ENCODE data around the gene PPM1E.
A peak's percentile ranks its signal among the peaks of the same experiment; 100 is the strongest.
"Not testable (repeated sequence)": the region's sequence is repeated elsewhere in the genome, so short reads cannot be mapped to it uniquely, and the experiment has no call there.

PPM1E gene

GRCh38 chr17:58957725-58958073, 202.0 kb downstream of the PPM1E start:
- not testable (repeated sequence) for DNase-seq

DNA sequence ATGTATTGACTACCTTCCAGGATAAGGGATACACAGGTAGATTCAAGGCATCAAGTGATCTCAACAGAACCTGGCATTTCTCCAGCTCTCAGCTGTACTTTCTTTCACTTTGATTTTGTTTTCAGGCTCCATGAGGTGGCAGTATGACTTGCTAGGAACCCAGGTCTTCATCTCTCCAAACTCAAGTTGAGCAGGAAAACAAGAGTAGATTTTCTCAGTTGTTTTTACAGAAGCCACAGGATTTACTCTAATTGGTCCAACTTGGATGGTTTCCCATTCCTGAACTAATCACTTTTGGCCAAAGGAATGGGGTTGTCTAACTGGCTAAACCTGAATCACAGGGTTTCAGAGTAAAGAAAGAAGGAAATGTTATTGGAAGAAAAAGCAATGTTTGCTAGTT, 204.4 kb downstream of the PPM1E start:
- peak; percentile 62 for DNase-seq

DNA sequence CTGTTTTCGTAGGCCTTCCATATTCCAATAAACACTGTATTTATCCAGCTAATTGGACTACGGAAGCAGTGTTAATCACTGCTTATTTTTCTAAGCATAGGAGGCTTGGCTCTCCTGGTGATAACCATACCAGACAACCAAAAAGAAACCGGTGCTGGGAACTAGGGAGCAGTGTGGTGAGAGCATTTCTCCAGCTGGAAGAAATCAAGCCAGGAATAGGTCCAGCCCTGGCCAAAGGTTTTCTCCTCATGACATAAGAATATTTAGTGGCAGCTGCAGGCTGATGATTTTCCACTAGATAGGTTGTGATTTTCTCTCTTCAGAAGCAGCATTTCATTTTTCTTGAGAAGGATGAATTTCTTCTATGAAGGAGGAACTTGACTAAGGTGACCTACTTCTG, 209.6 kb downstream of the PPM1E start:
- no peak for DNase-seq

- DNase-seq: no peak
These were observed 210.6 kb downstream of the PPM1E start for GRCh38 chr17:58966208-58966607.

DNA sequence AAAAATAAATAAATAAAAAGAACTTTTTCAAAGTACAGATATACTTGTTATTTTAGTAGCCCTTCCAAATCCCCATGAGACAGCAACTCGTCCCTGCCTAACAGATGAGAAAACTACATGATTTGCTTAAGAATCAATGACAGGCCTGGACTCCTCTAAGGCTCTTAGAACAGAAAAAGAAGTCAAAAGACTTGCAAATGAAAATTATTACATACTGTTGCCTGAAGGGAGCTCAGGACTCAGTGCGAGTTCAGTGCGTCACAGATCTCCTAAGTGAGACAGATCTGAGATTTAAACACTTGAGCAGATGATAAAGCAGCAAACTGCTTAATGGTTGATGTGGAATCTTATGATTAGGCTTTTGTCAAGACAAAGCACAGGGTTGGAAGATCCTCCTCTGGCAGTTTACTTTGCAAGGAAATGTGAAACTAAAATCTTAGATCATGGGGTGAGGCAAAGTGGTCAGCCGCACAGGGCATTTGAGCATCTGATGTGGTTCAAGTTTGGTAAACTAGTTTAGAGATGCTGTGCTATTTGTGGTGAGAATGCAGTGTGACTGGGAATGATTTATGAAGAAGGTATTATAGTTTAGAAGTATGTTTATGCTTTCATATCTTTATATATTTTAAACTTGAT, 212.9 kb downstream of the PPM1E start:
- no peak for DNase-seq

DNA sequence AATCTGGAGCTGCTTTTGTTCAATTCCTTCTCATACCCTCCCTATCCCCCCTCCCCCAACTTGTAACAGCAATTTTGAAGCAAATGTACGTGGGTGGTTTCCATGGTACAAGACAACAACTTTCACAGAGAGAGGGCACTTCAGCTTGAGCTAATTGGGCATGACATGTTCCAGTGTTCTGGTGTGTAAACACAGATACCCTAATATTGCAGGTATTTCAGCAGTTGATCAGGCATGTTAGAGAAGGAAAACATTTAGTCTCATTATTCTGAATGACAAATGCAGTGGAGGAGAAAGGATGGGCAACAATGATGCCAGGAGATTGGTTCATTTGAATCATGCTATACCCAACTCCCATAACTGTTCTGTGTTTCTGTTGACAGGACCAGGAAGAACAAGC, 213.5 kb downstream of the PPM1E start:
- no peak for DNase-seq

DNA sequence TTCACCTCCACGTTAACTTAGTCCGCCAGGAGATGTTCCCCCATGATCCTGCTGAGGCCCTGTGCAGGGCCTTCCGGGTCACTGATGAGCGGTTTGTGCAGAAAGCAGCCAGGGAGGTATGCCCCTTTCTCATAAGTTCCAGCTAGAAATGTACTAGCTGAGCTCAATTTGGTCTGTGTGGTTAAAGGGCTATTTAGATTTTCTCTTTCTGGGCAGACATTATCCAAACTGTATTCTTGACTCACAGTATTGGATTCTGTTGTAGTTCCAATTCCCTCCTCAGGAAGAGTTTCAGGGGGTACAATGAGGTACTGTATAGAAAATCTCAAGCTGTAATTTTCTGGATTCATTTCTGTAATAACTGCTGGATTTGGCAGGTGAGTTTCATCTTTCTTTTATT, 214.0 kb downstream of the PPM1E start:
- no peak for DNase-seq

DNA sequence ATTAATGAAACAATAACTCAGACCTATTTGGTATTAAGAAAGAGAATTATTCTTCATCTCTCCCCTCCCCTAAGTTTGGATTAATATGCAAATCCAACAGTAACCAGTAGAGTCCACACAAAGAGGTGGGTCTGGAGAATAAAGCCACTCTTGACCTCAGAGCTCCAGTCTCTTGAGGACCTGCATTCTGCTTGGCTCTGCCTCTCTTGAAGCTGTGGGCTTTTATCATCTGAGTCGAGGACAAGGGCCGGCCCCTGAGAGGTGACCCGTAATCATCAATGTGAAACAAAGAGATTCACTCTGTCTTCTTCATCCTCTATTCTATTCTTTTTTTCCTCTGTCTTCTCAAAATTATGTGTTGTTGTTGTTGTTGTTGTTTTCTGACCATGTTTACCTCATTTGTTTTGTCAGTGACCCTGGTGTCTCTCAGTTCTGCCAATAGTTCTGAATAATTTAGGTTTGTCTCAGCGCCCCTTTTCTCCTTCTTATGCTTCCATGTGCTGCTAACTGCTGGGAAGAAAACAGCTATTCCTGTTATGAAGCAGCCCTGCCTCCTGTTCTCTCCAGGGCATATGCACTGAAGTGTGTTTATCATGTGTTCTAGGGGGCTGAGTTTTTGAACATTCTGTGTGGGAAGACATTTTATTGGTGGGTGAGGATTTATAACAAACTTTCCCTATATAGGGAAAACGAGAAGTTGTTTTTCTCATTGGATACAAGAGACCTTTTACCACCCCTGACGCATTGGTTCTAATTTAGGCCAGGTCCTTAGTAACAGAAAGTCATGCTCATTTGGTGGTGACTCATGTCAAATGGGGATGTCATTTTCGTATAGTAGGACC, 215.2 kb downstream of the PPM1E start:
- peak; percentile 26 for DNase-seq

DNA sequence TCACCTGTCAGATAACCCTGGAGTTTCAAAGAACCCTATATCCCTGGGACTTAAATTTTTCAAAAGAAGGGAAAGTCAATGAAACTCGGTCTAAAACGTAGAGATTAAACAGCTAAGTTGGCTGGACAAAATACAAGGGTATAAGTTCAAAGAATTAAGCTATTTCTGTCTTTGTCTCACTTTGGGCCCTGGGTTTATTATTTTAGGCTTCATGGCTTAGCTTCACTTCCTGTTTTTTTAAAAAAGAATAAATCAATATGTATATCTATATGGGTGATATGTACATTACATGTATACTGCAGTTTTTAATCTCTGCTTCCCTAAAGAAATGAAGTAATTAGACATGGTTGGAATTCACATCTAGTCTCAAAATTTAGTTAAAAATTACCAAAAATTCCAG, 218.7 kb downstream of the PPM1E start:
- DNase-seq: no peak

DNA sequence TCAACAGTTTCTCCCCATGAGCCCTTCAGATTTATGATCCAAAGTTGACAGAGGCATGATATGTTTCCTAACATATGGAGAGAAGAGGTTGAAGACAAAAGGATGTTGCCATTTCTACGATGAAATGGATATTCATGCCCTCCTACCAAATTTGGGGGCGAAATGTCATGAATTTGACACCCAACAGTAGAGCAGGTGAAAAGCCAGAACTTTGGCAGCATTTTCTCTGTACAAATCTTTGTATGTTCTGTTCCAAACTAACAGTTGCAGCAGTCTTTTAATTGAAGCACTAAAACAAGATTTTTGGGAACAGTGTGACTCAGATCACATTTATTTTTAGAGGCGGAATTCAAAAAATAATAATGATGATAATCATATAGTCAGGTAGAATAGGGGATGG, 220.9 kb downstream of the PPM1E start:
- DNase-seq: no peak

DNA sequence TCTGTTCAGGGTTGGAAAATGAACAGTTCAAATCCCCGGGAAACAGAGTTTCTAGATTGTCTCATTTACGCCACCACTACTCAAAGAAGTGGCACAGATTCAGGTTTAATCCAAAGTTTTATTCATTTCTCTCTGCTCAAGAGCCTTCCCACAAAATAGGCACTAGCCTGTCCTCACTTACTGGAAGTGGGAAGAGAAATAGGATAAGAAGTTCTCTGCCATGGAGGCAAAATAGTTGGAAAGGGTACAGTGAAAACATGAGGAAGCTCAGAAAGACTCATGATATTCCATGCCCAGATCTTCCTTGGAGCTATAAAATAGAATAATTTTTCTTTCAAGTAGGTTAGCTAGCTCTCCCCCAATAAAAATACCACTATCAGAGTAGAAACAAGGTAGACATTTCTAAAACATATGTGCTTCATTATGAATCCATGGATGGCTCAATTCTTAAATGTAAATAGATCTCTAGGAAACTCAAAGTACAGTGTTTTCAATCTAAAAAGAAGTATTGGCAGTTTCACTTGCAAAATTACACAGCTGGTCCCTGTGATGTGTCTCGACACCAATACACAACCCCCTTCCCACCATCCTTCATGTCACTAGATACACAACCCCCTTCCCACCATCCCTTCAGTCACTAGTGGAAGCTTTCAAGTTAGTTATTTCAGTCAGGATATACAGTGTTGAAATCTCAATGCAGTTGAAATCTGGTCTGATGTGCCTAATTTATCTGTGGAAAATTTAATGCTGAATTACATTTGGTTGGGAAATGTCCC, 225.2 kb downstream of the PPM1E start:
- no peak for DNase-seq

DNA sequence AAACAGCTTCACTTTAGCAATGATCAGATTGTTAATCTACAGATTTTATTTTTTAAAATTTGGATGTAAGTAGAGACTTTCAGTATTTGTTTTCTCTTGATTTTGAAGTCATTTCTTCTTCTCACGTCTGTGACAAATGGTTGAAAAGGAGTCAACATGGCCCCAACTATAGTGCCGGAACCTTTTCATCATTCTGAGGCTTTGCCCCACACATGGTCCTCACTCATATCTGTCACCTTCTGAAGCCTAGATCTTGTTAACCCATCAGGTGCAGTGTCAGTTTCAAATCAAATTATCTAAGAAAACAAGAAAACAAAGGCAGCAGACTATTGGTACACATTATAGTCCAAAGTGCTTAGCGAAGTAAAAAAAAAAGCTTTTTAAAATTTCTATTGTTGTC, 227.0 kb downstream of the PPM1E start:
- DNase-seq: no peak

- no peak for DNase-seq
These were observed 229.7 kb downstream of the PPM1E start for GRCh38 chr17:58985367-58985766.

DNA sequence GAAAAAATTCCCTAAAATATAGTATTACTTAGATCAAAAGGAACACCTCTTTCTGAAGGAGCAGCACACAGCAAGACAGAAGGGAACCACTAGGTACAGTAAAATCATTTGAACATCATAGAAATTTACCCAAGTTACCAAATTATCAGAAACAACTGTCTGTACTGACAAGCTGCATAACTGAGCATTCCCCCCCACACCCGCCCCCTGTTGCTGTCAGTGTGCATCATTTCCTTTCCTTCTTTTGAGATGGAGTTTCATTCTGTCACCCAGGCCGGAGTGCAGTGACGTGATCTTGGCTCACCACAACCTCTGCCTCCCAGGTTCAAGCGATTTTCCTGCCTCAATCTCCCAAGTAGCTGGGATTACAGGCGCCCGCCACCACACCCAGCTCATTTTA, 230.3 kb downstream of the PPM1E start:
- peak; percentile 36 for DNase-seq

DNA sequence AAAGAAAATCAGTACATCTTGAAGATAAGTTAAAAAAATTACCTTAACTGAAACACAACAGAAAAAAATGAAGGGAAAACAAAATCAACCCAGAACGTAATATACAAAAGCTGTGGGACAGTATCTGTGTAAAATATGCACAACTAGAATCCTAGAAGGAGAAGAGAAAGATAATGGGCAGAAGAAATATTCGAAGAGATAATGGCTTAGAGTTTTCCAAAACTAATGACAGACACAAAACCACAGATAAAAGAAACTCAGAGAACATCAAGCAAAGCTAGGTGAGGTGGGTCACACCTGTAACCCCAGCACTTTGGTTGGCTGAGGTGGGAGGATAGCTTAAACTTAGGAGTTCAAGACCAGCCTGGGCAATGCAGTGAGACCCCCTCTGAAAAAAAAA, 234.0 kb downstream of the PPM1E start:
- DNase-seq: no peak

DNA sequence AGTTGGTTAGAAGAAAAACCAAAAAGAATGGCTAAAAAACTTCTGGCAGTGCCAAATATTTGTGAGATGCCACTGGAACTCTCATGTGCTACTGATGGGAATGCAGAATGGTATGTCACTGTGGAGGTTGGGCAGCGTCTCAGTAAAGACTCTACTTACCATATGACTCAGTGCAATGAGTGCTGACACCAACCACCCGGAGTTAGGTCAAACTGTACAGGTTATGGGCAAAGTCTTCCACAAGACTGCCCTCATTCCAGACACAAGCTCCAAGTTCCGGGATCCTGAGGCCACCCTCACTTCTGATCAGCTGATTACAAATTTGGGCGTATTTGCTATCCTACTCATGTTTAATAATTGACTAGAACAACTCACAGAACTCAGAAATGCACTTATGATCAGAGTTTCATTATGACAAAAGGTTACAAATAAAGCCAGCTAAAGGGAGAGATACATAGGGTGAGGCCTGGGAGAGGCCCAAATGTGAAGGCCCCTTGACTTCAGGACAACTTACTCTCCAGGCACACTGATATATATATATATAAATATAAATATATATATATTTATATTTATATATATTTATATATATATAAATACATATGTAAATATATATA, 236.2 kb downstream of the PPM1E start:
- peak; percentile 91 for DNase-seq

DNA sequence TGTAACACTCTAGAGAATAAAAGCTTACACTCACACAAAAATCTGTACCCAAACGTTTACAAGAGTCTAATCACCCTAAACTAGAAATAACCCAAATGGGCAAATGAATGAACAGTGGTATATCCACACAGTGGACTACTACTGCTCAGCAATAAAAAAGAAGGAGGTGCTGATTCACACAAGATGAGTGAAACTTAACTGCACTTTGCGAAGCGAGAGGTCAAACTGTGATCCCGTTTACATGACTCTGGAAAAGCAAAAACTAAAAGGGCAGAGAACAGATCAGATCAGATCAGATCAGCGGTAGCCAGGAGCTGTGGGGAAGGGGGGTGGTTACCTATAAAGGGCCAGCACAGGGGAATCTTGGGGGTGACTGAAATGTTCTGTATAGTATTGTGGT, 237.7 kb downstream of the PPM1E start:
- DNase-seq: no peak

DNA sequence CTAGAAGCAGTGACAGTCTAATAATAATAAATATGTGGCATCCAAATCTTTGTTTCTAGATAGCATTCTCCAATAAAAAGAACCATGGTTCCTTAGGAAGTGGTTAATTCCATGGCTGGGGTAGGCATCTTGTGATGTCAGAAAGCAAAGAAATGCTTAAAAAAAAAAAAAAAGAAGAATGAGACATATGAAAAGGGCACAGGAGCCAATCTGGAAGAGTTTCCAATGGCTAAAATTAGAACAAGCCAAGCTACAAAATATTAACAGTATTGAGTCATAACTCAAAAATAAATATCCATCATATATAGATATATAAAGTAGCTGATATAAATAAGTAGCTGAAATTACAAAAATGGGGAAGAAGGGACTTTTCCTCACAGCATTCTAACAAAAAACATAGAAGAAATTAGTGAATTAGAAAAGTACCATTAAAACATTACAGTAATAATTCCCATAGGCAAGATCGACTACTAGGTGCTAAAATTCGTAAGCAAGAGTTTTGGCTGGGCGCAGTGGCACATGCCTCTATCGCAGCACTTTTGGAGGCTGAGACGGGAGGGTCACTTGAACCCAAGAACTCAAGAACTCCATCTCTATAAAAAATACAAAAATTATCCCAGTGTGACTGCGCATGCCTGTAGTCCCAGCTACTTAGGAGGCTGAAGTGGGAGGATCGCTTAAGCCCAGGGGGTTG, 239.7 kb downstream of the PPM1E start:
- peak; percentile 87 for DNase-seq

GRCh38 chr17:58996968-58997367, 241.3 kb downstream of the PPM1E start:
- no peak for DNase-seq

DNA sequence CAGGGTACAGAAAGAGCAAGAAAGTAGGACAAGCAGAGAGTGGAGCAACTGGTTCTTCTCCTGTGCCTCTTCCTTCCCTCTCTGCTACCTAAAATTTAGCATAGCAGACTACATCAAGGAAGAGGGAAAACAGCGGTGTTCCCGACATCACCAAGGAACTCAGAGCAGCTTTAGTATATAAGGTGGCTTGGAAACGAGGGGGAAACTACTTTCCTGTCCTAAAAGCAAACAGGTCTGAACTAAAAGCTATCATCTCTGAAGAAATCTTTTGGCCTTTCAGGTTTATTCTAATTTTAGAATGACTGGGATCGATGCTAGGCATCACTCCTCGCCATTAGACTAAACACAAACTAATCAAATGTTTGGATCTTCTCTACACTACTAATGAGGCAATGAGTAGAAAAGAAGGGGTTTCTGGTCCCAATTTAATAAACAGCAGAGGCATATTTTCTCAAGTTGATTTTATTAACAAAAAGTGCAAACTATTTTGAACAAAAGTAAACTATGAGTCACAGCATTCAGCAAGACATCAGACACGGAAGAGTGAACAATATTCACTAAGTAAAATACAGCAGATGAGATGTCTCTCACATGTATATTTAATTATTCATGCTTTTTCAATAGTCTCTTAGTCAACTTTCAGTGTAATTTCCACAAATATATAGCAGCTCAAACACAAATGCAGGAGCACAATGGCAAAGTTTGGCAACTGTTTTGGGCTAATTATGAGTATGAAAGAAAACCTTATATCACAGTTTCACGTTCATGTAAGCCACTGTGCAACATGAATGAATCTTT, 242.3 kb downstream of the PPM1E start:
- DNase-seq: peak; percentile 46

DNA sequence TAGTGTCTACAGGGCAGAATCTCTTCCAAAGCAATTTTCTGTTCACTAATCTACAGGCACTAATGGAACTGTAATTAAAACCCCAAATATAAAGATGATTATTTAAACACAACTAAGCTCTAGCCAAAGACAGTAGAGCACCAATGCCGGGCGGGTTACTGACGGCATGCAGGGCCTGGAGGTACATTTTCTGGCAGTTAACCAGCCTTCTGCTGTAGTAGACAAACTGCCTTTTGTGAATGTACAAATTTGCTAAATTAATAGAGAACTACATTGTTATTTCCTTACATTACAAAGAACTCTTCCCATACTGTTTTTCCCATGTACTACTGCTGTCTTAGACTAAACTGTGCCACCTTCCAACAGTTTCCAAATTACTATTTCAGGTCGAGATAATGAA, 243.2 kb downstream of the PPM1E start:
- no peak for DNase-seq

DNA sequence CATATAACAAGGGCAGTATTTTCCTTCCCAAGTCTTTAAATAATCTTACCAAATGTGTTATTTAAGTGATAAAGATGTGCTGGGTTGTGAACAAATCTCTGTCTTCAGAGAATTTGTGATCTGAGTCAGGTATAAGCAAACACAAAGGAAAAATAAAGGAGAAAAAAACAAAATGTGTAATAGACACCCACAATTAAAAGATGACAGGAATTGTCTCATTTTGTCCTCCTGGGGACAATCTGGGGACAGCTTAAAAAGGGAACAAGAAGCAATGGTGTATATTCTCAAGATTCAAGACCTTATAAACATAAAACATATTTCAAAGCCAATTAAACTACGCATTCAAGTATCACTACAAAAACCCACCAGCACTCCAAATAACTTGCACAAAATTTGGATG, 243.8 kb downstream of the PPM1E start:
- DNase-seq: no peak

Data from fibroblast of skin of back (primary cell).